Measurements from ENCODE around the gene TMEM244. TPM values are rescaled to one million over a fixed set of nuclear protein-coding genes. Genes with fewer than 3 reads are reported as not detected.
A peak's percentile ranks its signal among the peaks of the same experiment; 100 is the strongest.

The TMEM244 gene
- total and polyA plus RNA-seq, 3 experiments from 2014 or later, result 0.44 to 3.2 TPM; not detected in 1

GRCh38 chr6:129894921-129895320, 33.8 kb upstream of the TMEM244 start:
- Mint-ChIP-seq H3K9me3 (no peaks in the 10 kb centered on the region), H3K4me1 (peaks cover 0 to 5% (median 0%) of the 10 kb centered on the region in 3 donors), H3K27ac (no peak overlapping the region), H3K27me3 (peaks cover 2 to 10% of the 10 kb centered on the region in 2 donors), H3K36me3 (no peaks in the 10 kb centered on the region), H3K4me3 (no peak overlapping the region)
- H3K4me3 ChIP-seq (ENCODE audit: low read length), result no peak overlapping the region
- CTCF ChIA-PET, result interaction anchor here (1.5 kb wide), 1 partner anchor 126 kb away, joined by 5 read pairs; no protein-coding TSS in a partner anchor
- H3K4me1 ChIP-seq (ENCODE audit: insufficient read depth, low read length), result no peaks in the 10 kb centered on the region
- H3K27ac ChIP-seq (ENCODE audit: low read depth, low read length), result no peak overlapping the region
- DNase-seq, result no peak
- no peaks in the 10 kb centered on the region for H3K27me3 ChIP-seq (ENCODE audit: insufficient read depth, low read length, poor library complexity, severe bottlenecking)
- POLR2A ChIA-PET, result no interaction called here
- no peaks in the 10 kb centered on the region for H3K9me3 ChIP-seq (ENCODE audit: low read length)
- H3K36me3 ChIP-seq (ENCODE audit: insufficient read depth, low read length), result no peaks in the 10 kb centered on the region

GRCh38 chr6:129893640-129894039, 32.5 kb upstream of the TMEM244 start:
- Mint-ChIP-seq H3K4me1 (peaks cover 0 to 5% (median 0%) of the 10 kb centered on the region in 3 donors), H3K27me3 (peaks cover 2 to 10% of the 10 kb centered on the region in 2 donors)
- POLR2A ChIA-PET, result interaction anchor here (0.7 kb wide), 1 partner anchor 144 kb away, joined by 6 read pairs; no protein-coding TSS in a partner anchor

GRCh38 chr6:129890701-129891100, 29.6 kb upstream of the TMEM244 start:
- H3K36me3 ChIP-seq (ENCODE audit: insufficient read depth, low read length), result no peaks in the 10 kb centered on the region
- no peaks in the 10 kb centered on the region for H3K27me3 ChIP-seq (ENCODE audit: insufficient read depth, low read length, poor library complexity, severe bottlenecking)
- H3K9me3 ChIP-seq (ENCODE audit: low read length), result no peaks in the 10 kb centered on the region
- H3K4me1 ChIP-seq (ENCODE audit: insufficient read depth, low read length), result no peaks in the 10 kb centered on the region
- DNase-seq, result no peak
- Mint-ChIP-seq H3K9me3 (no peaks in the 10 kb centered on the region), H3K36me3 (no peaks in the 10 kb centered on the region), H3K4me3 (no peak overlapping the region), H3K4me1 (peaks cover 0 to 5% (median 0%) of the 10 kb centered on the region in 3 donors), H3K27ac (no peak overlapping the region), H3K27me3 (peaks cover 0 to 4% of the 10 kb centered on the region in 2 donors)
- ChIA-PET POLR2A (no interaction called here), CTCF (interaction anchor here (1.0 to 1.6 kb wide), 3 partner anchors 20 to 131 kb away, joined by 3 to 7 read pairs (median 3); no protein-coding TSS in a partner anchor)
- H3K4me3 ChIP-seq (ENCODE audit: low read length), result no peak overlapping the region
- H3K27ac ChIP-seq (ENCODE audit: low read depth, low read length), result no peak overlapping the region

More at GRCh38 chr6:129893640-129894039, 32.5 kb upstream of the TMEM244 start:
- Histone ChIP-seq H3K36me3 (ENCODE audit: insufficient read depth, low read length) (no peaks in the 10 kb centered on the region), H3K27me3 (ENCODE audit: insufficient read depth, low read length, poor library complexity, severe bottlenecking) (no peaks in the 10 kb centered on the region), H3K4me1 (ENCODE audit: insufficient read depth, low read length) (no peaks in the 10 kb centered on the region), H3K4me3 (ENCODE audit: low read length) (no peak overlapping the region), H3K27ac (ENCODE audit: low read depth, low read length) (no peak overlapping the region), H3K9me3 (ENCODE audit: low read length) (no peaks in the 10 kb centered on the region)
- Mint-ChIP-seq H3K9me3 (no peaks in the 10 kb centered on the region), H3K4me3 (no peak overlapping the region), H3K36me3 (no peaks in the 10 kb centered on the region), H3K27ac (no peak overlapping the region)
- CTCF ChIA-PET, result interaction anchor here (0.7 kb wide), 1 partner anchor 140 kb away, joined by 3 read pairs; no protein-coding TSS in a partner anchor
- peak in 1 of 5 donors; percentile 15 for DNase-seq

- no peaks in the 10 kb centered on the region for H3K9me3 Mint-ChIP-seq
- Histone ChIP-seq H3K4me1 (ENCODE audit: insufficient read depth, low read length) (no peaks in the 10 kb centered on the region), H3K36me3 (ENCODE audit: insufficient read depth, low read length) (no peaks in the 10 kb centered on the region), H3K9me3 (ENCODE audit: low read length) (no peaks in the 10 kb centered on the region), H3K4me3 (ENCODE audit: low read length) (no peak overlapping the region), H3K27me3 (ENCODE audit: insufficient read depth, low read length, poor library complexity, severe bottlenecking) (no peaks in the 10 kb centered on the region), H3K27ac (ENCODE audit: low read depth, low read length) (no peak overlapping the region)
- no peak for DNase-seq
- peaks cover 0 to 5% (median 0%) of the 10 kb centered on the region in 3 donors for H3K4me1 Mint-ChIP-seq
- H3K36me3 Mint-ChIP-seq, result no peaks in the 10 kb centered on the region
- no peak overlapping the region for H3K4me3 Mint-ChIP-seq
- peak overlapping the region in 1 of 8 donors; percentile 1 for H3K27ac Mint-ChIP-seq
- ChIA-PET CTCF (interaction anchor here (1.0 to 1.6 kb wide), 3 partner anchors 20 to 131 kb away, joined by 3 to 7 read pairs (median 3); no protein-coding TSS in a partner anchor), POLR2A (no interaction called here)
- peaks cover 0 to 4% of the 10 kb centered on the region in 2 donors for H3K27me3 Mint-ChIP-seq
These were observed 29.0 kb upstream of the TMEM244 start for GRCh38 chr6:129890164-129890563.

- Mint-ChIP-seq H3K4me3 (no peak overlapping the region), H3K36me3 (no peaks in the 10 kb centered on the region), H3K27ac (no peak overlapping the region), H3K9me3 (no peaks in the 10 kb centered on the region), H3K27me3 (peaks cover 0 to 4% of the 10 kb centered on the region in 2 donors), H3K4me1 (peaks cover 0 to 5% (median 0%) of the 10 kb centered on the region in 3 donors)
- no peak for DNase-seq
- POLR2A ChIA-PET, result no interaction called here
- Histone ChIP-seq H3K27me3 (ENCODE audit: insufficient read depth, low read length, poor library complexity, severe bottlenecking) (no peaks in the 10 kb centered on the region), H3K4me3 (ENCODE audit: low read length) (no peak overlapping the region), H3K36me3 (ENCODE audit: insufficient read depth, low read length) (no peaks in the 10 kb centered on the region), H3K4me1 (ENCODE audit: insufficient read depth, low read length) (no peaks in the 10 kb centered on the region), H3K27ac (ENCODE audit: low read depth, low read length) (no peak overlapping the region), H3K9me3 (ENCODE audit: low read length) (no peaks in the 10 kb centered on the region)
- CTCF ChIA-PET, result interaction anchor here (1.1 to 1.6 kb wide), 2 partner anchors 23 to 131 kb away, joined by 3 to 7 read pairs; no protein-coding TSS in a partner anchor
These were observed 28.5 kb upstream of the TMEM244 start for GRCh38 chr6:129889580-129889979.

GRCh38 chr6:129886401-129887155, 25.5 kb upstream of the TMEM244 start:
- Mint-ChIP-seq H3K27ac (no peak overlapping the region), H3K36me3 (no peaks in the 10 kb centered on the region), H3K4me3 (no peak overlapping the region), H3K4me1 (peaks cover 8 to 19% (median 13%) of the 10 kb centered on the region in 3 donors), H3K9me3 (no peaks in the 10 kb centered on the region), H3K27me3 (peaks cover 0 to 5% of the 10 kb centered on the region in 2 donors)
- ChIA-PET POLR2A (no interaction called here), CTCF (no interaction called here)
- DNase-seq, result no peak
- no peaks in the 10 kb centered on the region for H3K4me1 ChIP-seq (ENCODE audit: insufficient read depth, low read length)
- no peaks in the 10 kb centered on the region for H3K27me3 ChIP-seq (ENCODE audit: insufficient read depth, low read length, poor library complexity, severe bottlenecking)
- H3K9me3 ChIP-seq (ENCODE audit: low read length), result no peaks in the 10 kb centered on the region
- no peaks in the 10 kb centered on the region for H3K36me3 ChIP-seq (ENCODE audit: insufficient read depth, low read length)
- no peak overlapping the region for H3K27ac ChIP-seq (ENCODE audit: low read depth, low read length)
- no peak overlapping the region for H3K4me3 ChIP-seq (ENCODE audit: low read length)

GRCh38 chr6:129884211-129884610, 23.1 kb upstream of the TMEM244 start:
- H3K27ac ChIP-seq (ENCODE audit: low read depth, low read length), result no peak overlapping the region
- Mint-ChIP-seq H3K4me3 (no peak overlapping the region), H3K4me1 (peaks cover 8 to 14% (median 13%) of the 10 kb centered on the region in 3 donors), H3K27me3 (peaks cover 0 to 3% of the 10 kb centered on the region in 2 donors), H3K9me3 (peaks cover 0 to 4% (median 0%) of the 10 kb centered on the region in 5 donors), H3K36me3 (peaks cover 0 to 11% (median 2%) of the 10 kb centered on the region in 3 donors), H3K27ac (no peak overlapping the region)
- H3K4me1 ChIP-seq (ENCODE audit: insufficient read depth, low read length), result no peaks in the 10 kb centered on the region
- ChIA-PET POLR2A (no interaction called here), CTCF (no interaction called here)
- H3K9me3 ChIP-seq (ENCODE audit: low read length), result no peaks in the 10 kb centered on the region
- no peak overlapping the region for H3K4me3 ChIP-seq (ENCODE audit: low read length)
- no peaks in the 10 kb centered on the region for H3K27me3 ChIP-seq (ENCODE audit: insufficient read depth, low read length, poor library complexity, severe bottlenecking)
- no peaks in the 10 kb centered on the region for H3K36me3 ChIP-seq (ENCODE audit: insufficient read depth, low read length)
- no peak for DNase-seq

- CTCF ChIA-PET, result no interaction called here
- Mint-ChIP-seq H3K27me3 (peaks cover 0 to 3% of the 10 kb centered on the region in 2 donors), H3K4me1 (peaks cover 8 to 14% (median 13%) of the 10 kb centered on the region in 3 donors), H3K27ac (peak overlapping the region in 4 of 8 donors; percentile 8 to 74 (median 60)), H3K4me3 (peak overlapping the region in 5 of 7 donors; percentile 4 to 67 (median 46)), H3K36me3 (peaks cover 0 to 19% (median 2%) of the 10 kb centered on the region in 3 donors), H3K9me3 (peaks cover 0 to 9% (median 7%) of the 10 kb centered on the region in 5 donors)
- no peak overlapping the region for H3K4me3 ChIP-seq (ENCODE audit: low read length)
- H3K4me1 ChIP-seq (ENCODE audit: insufficient read depth, low read length), result no peaks in the 10 kb centered on the region
- no peaks in the 10 kb centered on the region for H3K9me3 ChIP-seq (ENCODE audit: low read length)
- H3K27me3 ChIP-seq (ENCODE audit: insufficient read depth, low read length, poor library complexity, severe bottlenecking), result no peaks in the 10 kb centered on the region
- no peak for DNase-seq
- no peaks in the 10 kb centered on the region for H3K36me3 ChIP-seq (ENCODE audit: insufficient read depth, low read length)
- POLR2A ChIA-PET, result no interaction called here
- no peak overlapping the region for H3K27ac ChIP-seq (ENCODE audit: low read depth, low read length)
These were observed 21.5 kb upstream of the TMEM244 start for GRCh38 chr6:129882510-129883023.
